Neuronal stem cell (in vitro differentiated cells): ENCODE data around the gene HSPA2.

ENCODE experiments used
- DNase-seq: peaks from one replicate; pipeline ENCODE4 v3.0.0-alpha.2; 2013; ENCODE audit warnings: low spot score
- H2AFZ ChIP-seq: one replicate; pipeline ENCODE4 v1.6.1; 2013; ENCODE audit warnings: mild to moderate bottlenecking, low read length, inconsistent platforms
- H2AK5ac ChIP-seq: 2 replicates; pipeline ENCODE4 v1.6.1; 2013; ENCODE audit warnings: low read depth, mild to moderate bottlenecking, inconsistent platforms, low read length, moderate library complexity, mixed read lengths
- H2BK120ac ChIP-seq: 2 replicates; pipeline ENCODE4 v1.6.1; 2013; ENCODE audit warnings: low read depth, mild to moderate bottlenecking, inconsistent platforms, low read length, moderate library complexity, mixed read lengths
- H2BK12ac ChIP-seq: one replicate; pipeline ENCODE4 v1.6.1; 2013; ENCODE audit warnings: low read length, inconsistent platforms
- H2BK15ac ChIP-seq: 2 replicates; pipeline ENCODE4 v1.6.1; 2013; ENCODE audit warnings: mild to moderate bottlenecking, low read length, inconsistent platforms, mixed read lengths
- H2BK5ac ChIP-seq: one replicate; pipeline ENCODE4 v1.6.1; 2013; ENCODE audit warnings: inconsistent platforms, mild to moderate bottlenecking, low read length, moderate library complexity
- H3K14ac ChIP-seq: one replicate; pipeline ENCODE4 v1.6.1; 2013; ENCODE audit warnings: low read length, inconsistent platforms
- H3K18ac ChIP-seq: 2 replicates; pipeline ENCODE4 v1.6.1; 2013; ENCODE audit warnings: low read length, inconsistent platforms
- H3K23ac ChIP-seq: 2 replicates; pipeline ENCODE4 v1.6.1; 2013; ENCODE audit warnings: low read depth, mild to moderate bottlenecking, mixed read lengths, low read length, inconsistent platforms; ENCODE audit not compliant: poor library complexity
- H3K27ac ChIP-seq: replicated peaks from 3 replicates; pipeline ENCODE4 v1.5.1; 2013; ENCODE audit warnings: low read length, inconsistent platforms
- H3K27me3 ChIP-seq, 3 experiments: 2 replicates each; pipeline ENCODE4 v1.6.1; 2013; ENCODE audit warnings: low read length in 3 of 3, mild to moderate bottlenecking in 2 of 3, inconsistent platforms in 1 of 3, low read depth in 1 of 3, mixed read lengths in 1 of 3, moderate library complexity in 1 of 3; ENCODE audit not compliant: control insufficient read depth in 3 of 3, insufficient read depth in 3 of 3
- H3K36me3 ChIP-seq, 2 donors: replicated peaks in 1 of 2; 2 replicates each; pipeline ENCODE4 v1.6.1; 2013; ENCODE audit warnings: low read length in 2 of 2; ENCODE audit not compliant: control insufficient read depth in 2 of 2, insufficient read depth in 2 of 2
- H3K4ac ChIP-seq: 2 replicates; pipeline ENCODE4 v1.6.1; 2013; ENCODE audit warnings: inconsistent platforms, mild to moderate bottlenecking, low read length, moderate library complexity
- H3K4me1 ChIP-seq, 2 donors: 1 replicate in 1 of 2; 2 replicates in 1 of 2; pipeline ENCODE4 v1.6.1; 2013; ENCODE audit warnings: low read length in 2 of 2, low read depth in 1 of 2; ENCODE audit not compliant: control insufficient read depth in 2 of 2, insufficient read depth in 1 of 2
- H3K4me2 ChIP-seq: one replicate; pipeline ENCODE4 v1.6.1; 2013; ENCODE audit warnings: mild to moderate bottlenecking, low read length, inconsistent platforms; ENCODE audit not compliant: insufficient read depth, poor library complexity, severe bottlenecking
- H3K4me3 ChIP-seq, 2 donors: 2 replicates each; pipeline ENCODE4 v1.5.1; 2013; ENCODE audit warnings: low read length in 2 of 2, mild to moderate bottlenecking in 2 of 2, inconsistent platforms in 1 of 2, moderate library complexity in 1 of 2
- H3K79me1 ChIP-seq: one replicate; pipeline ENCODE4 v1.6.1; 2013; ENCODE audit warnings: low read depth, mild to moderate bottlenecking, inconsistent platforms, low read length, moderate library complexity
- H3K9ac ChIP-seq: one replicate; pipeline ENCODE4 v1.6.1; 2013; ENCODE audit warnings: mild to moderate bottlenecking, low read depth, low read length, inconsistent platforms; ENCODE audit not compliant: poor library complexity
- H3K9me3 ChIP-seq, 2 donors: replicated peaks in 1 of 2; 2 replicates each; pipeline versions ENCODE3 to v1.6.1; 2013; ENCODE audit warnings: low read length in 2 of 2, mild to moderate bottlenecking in 2 of 2, inconsistent platforms in 1 of 2, low read depth in 1 of 2, mixed read lengths in 1 of 2, moderate library complexity in 1 of 2; ENCODE audit not compliant: control insufficient read depth in 2 of 2, insufficient read depth in 1 of 2
- H4K8ac ChIP-seq: one replicate; pipeline ENCODE4 v1.6.1; 2013; ENCODE audit warnings: low read depth, mild to moderate bottlenecking, inconsistent platforms, low read length, moderate library complexity
- H4K91ac ChIP-seq: one replicate; pipeline ENCODE4 v1.6.1; 2013; ENCODE audit warnings: low read length, low read depth, mild to moderate bottlenecking, inconsistent platforms; ENCODE audit not compliant: poor library complexity
- WGBS, 2 donors: extraction: QIAGEN DNeasy Blood & Tissue Kit; methylation state at CpG; one replicate each; pipeline ENCODE4 v1.1.7; 2013; ENCODE audit warnings: missing lambda C conversion rate in 2 of 2, mixed read lengths in 1 of 2; ENCODE audit not compliant: insufficient read length in 2 of 2, insufficient replicate concordance in 1 of 2; ENCODE audit errors: extremely low coverage in 2 of 2; 5-methylcytosine and 5-hydroxymethylcytosine counted together

HSPA2 gene

DNA sequence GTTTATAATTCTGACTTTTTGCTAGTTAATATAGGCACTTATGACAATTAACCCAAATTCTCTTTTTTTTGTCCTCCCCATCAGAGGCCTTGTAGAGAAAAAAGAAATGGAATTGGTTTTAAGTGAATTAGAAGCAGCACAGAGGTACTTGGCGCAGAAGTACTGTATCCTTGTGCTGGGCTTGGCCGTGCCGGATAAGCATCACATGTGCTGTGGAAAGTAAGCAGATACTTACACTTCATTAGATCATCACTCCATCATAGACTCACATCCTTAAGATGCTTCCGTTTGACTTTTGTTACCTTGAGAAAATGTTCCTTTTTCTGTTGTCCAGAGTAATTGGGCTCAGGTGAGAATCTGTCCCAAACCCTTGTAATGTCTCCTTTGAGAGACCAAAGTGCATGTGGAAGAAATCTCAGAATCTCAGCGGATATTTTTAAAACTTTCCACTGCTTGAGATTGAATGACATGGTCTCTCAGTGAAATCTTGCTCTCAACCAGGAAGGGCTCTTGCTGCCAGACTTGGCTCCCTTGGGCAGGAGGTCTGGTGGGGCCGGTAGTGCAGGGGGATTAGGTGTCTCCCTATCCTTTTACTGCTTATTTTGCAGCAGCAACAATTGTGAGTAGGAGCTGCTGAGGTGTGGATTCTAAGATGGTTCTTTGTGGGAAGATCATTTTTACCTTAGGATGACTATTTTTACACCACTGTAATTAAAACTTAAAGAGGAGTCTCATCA lies 34.0 kb downstream of the HSPA2 start:
- Histone ChIP-seq H3K79me1 (no peaks in the 10 kb centered on the region), H3K9me3 (no peaks in the 10 kb centered on the region), H3K9ac (no peak overlapping the region), H4K91ac (no peak overlapping the region), H3K4me1 (peaks cover 3 to 8% of the 10 kb centered on the region in 2 donors), H3K23ac (no peak overlapping the region), H2AK5ac (no peak overlapping the region), H4K8ac (no peak overlapping the region), H3K18ac (no peak overlapping the region), H3K4ac (no peak overlapping the region), H3K36me3 (no peaks in the 10 kb centered on the region), H3K27ac (no peak overlapping the region), H3K27me3 (no peaks in the 10 kb centered on the region), H2AFZ (peak overlapping the region; percentile 39), H2BK120ac (no peak overlapping the region), H2BK15ac (no peak overlapping the region), H2BK5ac (no peak overlapping the region), H2BK12ac (no peak overlapping the region), H3K4me3 (no peak overlapping the region), H3K14ac (no peak overlapping the region), H3K4me2 (no peak overlapping the region)
- no peak for DNase-seq
- WGBS, 2 donors, result no CpG with 5 or more reads among the region's 6 CpGs

DNA sequence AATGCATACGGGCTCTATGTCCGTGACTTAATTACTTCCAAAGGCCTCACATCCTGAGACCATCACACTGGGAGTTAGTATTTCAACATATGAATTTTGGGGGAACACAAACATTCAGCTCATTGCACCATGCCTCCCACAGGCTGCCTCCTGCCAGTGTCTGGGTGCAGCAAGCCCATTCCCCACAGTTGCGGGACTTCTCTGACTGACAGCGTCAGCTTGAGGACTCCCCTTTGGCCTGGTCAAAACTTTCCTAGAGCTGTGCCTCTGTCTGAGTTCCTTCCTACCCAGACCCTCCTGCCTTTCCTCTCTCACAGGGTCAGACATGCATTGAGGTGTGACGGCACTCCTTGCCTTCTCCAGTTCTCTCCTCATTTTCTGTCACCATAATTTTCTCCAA lies 36.7 kb downstream of the HSPA2 start:
- Histone ChIP-seq H3K23ac (no peak overlapping the region), H2BK12ac (no peak overlapping the region)

DNA sequence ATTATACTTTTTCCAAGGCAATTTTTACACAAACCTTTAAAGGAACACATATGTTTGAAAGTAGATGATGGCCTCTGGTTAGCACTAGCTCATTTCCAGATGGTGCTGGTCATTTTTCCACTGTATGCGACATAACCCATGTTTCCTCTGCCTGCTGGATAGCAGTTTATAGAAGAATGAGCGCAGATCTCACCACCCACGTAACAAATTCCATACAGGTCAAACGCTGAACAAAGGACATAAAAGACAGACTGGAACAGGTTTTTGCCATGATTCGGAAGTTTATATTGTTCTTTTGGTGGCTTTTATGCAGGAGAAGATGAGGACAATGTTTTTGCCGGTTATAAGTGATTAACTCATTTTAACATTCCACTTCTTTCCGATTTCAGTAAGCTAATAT lies 39.9 kb downstream of the HSPA2 start:
- H3K14ac ChIP-seq, result no peak overlapping the region
- no peak overlapping the region for H2BK12ac ChIP-seq
- H3K27me3 ChIP-seq, result no peaks in the 10 kb centered on the region
- no peak for DNase-seq
- no peak overlapping the region for H3K18ac ChIP-seq
- no peak overlapping the region for H3K27ac ChIP-seq
- H2BK15ac ChIP-seq, result no peak overlapping the region
- peak overlapping the region; percentile 75 for H2AFZ ChIP-seq
- no peaks in the 10 kb centered on the region for H3K36me3 ChIP-seq
- no peak overlapping the region for H3K9ac ChIP-seq
- no peak overlapping the region for H4K8ac ChIP-seq
- no peak overlapping the region for H2BK120ac ChIP-seq
- no peaks in the 10 kb centered on the region for H3K9me3 ChIP-seq
- no peak overlapping the region for H2BK5ac ChIP-seq
- WGBS, 2 donors, result no CpG with 5 or more reads among the region's 7 CpGs
- peaks cover 0 to 7% of the 10 kb centered on the region in 2 donors for H3K4me1 ChIP-seq
- H3K4me2 ChIP-seq, result no peak overlapping the region
- H2AK5ac ChIP-seq, result no peak overlapping the region
- no peak overlapping the region for H4K91ac ChIP-seq
- no peak overlapping the region for H3K23ac ChIP-seq
- no peak overlapping the region for H3K4ac ChIP-seq
- no peaks in the 10 kb centered on the region for H3K79me1 ChIP-seq
- H3K4me3 ChIP-seq, result no peak overlapping the region

More for the DNA sequence above, 36.7 kb downstream of the HSPA2 start:
- Histone ChIP-seq H3K4me1 (peaks cover 3 to 15% of the 10 kb centered on the region in 2 donors), H2BK5ac (no peak overlapping the region), H3K9ac (no peak overlapping the region), H3K4ac (no peak overlapping the region), H3K9me3 (no peaks in the 10 kb centered on the region), H2AFZ (no peak overlapping the region), H2BK15ac (no peak overlapping the region), H3K18ac (no peak overlapping the region), H3K36me3 (no peaks in the 10 kb centered on the region), H3K4me3 (no peak overlapping the region), H3K27ac (no peak overlapping the region), H3K79me1 (no peaks in the 10 kb centered on the region), H2BK120ac (no peak overlapping the region), H4K8ac (no peak overlapping the region), H2AK5ac (no peak overlapping the region), H3K14ac (no peak overlapping the region), H4K91ac (no peak overlapping the region), H3K4me2 (no peak overlapping the region), H3K27me3 (no peaks in the 10 kb centered on the region)
- no CpG with 5 or more reads among the region's 5 CpGs for WGBS, 2 donors
- DNase-seq, result no peak

DNA sequence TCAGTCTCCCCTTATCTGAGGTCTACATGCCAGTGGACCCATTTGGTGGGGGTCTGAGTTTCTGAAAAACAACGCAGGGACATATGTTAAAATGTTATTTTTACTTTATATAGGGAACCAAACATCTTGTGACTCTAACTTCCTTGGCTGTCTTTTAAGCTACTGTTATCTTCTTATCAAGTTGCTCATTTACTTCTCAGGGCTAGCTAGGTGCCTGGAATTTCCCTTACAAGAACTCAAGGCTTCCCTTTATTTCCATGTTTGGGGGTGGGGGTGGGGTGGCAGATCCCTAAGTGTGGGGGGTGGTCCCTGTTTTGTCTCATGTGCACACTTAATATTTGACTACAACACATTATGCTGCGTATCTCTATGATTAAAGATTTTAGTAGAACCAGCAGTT lies 40.8 kb downstream of the HSPA2 start:
- Histone ChIP-seq H3K4me3 (no peak overlapping the region), H3K27ac (no peak overlapping the region), H3K14ac (no peak overlapping the region), H4K91ac (no peak overlapping the region), H3K79me1 (no peaks in the 10 kb centered on the region), H3K9ac (no peak overlapping the region), H3K23ac (no peak overlapping the region), H3K4ac (no peak overlapping the region), H2AK5ac (no peak overlapping the region), H3K36me3 (no peaks in the 10 kb centered on the region), H3K18ac (no peak overlapping the region), H2BK120ac (no peak overlapping the region), H3K27me3 (no peaks in the 10 kb centered on the region), H3K4me2 (no peak overlapping the region), H2AFZ (no peak overlapping the region), H2BK15ac (no peak overlapping the region), H3K4me1 (peaks cover 0 to 7% of the 10 kb centered on the region in 2 donors), H3K9me3 (no peaks in the 10 kb centered on the region), H2BK12ac (no peak overlapping the region), H2BK5ac (no peak overlapping the region), H4K8ac (no peak overlapping the region)
- DNase-seq, result no peak
- no CpG with 5 or more reads among the region's 2 CpGs for WGBS, 2 donors
